Measurements from ENCODE around the gene SLC66A1.

DNA sequence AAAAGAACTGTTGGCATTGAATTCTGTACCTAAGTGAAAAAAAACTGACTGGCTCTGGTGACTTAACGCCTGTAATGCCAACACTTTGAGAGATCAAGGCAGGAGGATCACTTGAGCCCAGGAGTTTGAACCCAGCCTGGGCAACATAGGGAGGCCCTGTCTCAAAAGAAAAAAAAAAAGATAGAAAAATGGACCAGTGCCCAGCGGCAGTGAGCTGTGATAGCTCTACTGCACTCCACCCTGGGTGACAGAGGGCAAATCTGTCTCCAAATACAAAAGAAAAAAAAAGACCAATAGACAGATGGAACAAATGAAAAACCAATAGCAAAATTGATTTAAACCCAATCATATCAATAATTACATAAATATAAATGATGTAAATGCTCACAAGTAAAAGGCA lies 22.9 kb upstream of the SLC66A1 start:
- TF ChIP-seq, protein P1, sequence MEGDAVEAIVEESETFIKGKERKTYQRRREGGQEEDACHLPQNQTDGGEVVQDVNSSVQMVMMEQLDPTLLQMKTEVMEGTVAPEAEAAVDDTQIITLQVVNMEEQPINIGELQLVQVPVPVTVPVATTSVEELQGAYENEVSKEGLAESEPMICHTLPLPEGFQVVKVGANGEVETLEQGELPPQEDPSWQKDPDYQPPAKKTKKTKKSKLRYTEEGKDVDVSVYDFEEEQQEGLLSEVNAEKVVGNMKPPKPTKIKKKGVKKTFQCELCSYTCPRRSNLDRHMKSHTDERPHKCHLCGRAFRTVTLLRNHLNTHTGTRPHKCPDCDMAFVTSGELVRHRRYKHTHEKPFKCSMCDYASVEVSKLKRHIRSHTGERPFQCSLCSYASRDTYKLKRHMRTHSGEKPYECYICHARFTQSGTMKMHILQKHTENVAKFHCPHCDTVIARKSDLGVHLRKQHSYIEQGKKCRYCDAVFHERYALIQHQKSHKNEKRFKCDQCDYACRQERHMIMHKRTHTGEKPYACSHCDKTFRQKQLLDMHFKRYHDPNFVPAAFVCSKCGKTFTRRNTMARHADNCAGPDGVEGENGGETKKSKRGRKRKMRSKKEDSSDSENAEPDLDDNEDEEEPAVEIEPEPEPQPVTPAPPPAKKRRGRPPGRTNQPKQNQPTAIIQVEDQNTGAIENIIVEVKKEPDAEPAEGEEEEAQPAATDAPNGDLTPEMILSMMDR (IDR thresholded peaks at IDR 0.05; ENCODE audit: low read length), result no peak
- TF ChIP-seq EZH2 (IDR thresholded peaks at IDR 0.05; ENCODE audit: borderline replicate concordance, low read length), result no peak

Data from OCI-LY1 (cell line).